Measurements from ENCODE around the gene IFNG-AS1.

The IFNG-AS1 gene

DNA sequence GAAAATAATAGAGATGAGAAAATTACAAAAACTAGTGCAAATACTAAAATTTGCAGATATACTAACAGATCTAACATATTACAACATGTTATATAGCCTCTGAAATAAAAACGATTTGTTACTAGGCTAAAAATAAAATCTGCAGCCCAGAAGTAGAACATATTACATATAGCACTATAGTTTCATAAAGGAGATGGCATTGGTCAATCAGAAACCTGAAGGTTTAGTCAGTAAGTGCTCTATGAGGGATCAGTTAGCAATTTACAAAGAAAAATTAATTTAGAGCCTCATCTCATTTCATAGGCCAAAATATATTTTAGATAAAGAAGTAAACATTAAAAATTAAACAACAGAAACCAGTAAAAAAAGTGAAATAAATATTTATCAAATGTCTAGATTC, 41.0 kb downstream of the IFNG-AS1 start:
- no peak for DNase-seq (ENCODE audit: extremely low read depth, low read depth)
- TF ChIP-seq CTCF (IDR thresholded peaks at IDR 0.05; ENCODE audit: low read depth, low read length, missing control alignments) = no peak
- H3K4me3 ChIP-seq (replicated peaks; ENCODE audit: low read depth, low read length) = no peak overlapping the region

GRCh38 chr12:68031174-68031573, 41.9 kb downstream of the IFNG-AS1 start:
- TF ChIP-seq CTCF (IDR thresholded peaks at IDR 0.05; ENCODE audit: low read depth, low read length, missing control alignments) = no peak
- DNase-seq (ENCODE audit: extremely low read depth, low read depth) = no peak
- no peak overlapping the region for H3K4me3 ChIP-seq (replicated peaks; ENCODE audit: low read depth, low read length)

DNA sequence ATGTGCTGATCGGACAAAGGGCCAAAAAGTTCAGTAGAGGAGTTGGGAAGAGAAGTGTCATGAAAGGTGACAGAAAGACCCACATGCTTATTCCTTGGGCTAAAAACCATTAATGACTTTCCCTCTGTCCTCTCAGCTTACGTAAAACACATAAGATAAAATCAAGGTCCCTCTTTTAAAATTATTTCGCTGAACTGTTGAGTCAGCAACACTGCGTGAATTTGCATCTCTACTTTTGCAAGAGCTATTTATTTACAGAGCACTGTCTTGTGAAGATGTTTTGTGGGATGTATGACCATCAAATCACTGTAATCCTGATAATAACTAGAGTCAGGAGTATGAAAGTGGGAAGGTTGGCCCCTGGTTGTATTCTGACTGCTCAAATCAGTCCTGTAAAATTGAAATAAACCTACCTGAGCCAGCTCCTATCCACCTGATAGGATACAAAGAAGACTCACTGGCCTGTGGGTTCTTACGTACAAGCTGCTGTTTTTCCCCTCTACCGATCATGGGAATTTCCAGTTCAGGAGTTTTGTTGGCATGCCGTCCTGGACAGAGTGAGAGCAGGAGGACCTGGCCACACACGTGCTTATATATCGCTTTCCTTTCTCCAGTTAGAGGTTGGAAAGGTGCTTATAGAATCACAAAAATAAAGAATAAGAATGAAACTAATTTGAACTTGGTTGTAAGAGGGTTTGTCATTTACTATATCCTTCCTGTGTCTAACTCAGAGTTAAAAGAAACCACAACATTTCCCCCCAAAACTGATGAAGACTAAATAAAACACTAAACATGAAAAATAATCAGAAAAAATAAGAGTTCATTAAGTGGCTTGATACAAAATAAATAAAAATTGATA, 42.9 kb downstream of the IFNG-AS1 start:
- no peak overlapping the region for H3K4me3 ChIP-seq (replicated peaks; ENCODE audit: low read depth, low read length)
- no peak for TF ChIP-seq CTCF (IDR thresholded peaks at IDR 0.05; ENCODE audit: low read depth, low read length, missing control alignments)

GRCh38 chr12:68034567-68034966, 45.3 kb downstream of the IFNG-AS1 start:
- TF ChIP-seq CTCF (IDR thresholded peaks at IDR 0.05; ENCODE audit: low read depth, low read length, missing control alignments) = no peak
- DNase-seq (ENCODE audit: extremely low read depth, low read depth) = no peak
- H3K4me3 ChIP-seq (replicated peaks; ENCODE audit: low read depth, low read length) = no peak overlapping the region

More for the DNA sequence above, 42.9 kb downstream of the IFNG-AS1 start:
- DNase-seq (ENCODE audit: extremely low read depth, low read depth) = no peak

DNA sequence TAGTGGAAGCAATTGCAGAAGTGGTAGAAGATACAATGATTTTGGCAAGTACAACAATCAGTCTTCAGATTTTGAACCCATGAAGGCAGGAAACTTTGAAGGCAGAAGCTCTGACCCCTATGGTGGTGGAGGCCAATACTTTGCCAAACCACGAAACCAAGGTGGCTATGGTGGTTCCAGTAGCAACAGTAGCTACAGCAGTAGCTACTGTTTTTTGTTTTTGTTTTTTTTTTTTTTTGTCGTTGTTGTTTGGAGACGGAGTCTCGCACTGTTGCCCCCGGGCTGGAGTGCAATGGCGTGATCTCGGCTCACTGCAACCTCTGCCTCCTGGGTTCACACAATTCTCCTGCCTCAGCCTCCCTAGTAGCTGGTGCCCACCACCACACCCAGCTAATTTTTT, 47.4 kb downstream of the IFNG-AS1 start:
- TF ChIP-seq CTCF (IDR thresholded peaks at IDR 0.05; ENCODE audit: low read depth, low read length, missing control alignments) = no peak
- no peak overlapping the region for H3K4me3 ChIP-seq (replicated peaks; ENCODE audit: low read depth, low read length)
- no peak for DNase-seq (ENCODE audit: extremely low read depth, low read depth)

- no peak for TF ChIP-seq CTCF (IDR thresholded peaks at IDR 0.05; ENCODE audit: low read depth, low read length, missing control alignments)
- no peak for DNase-seq (ENCODE audit: extremely low read depth, low read depth)
- H3K4me3 ChIP-seq (replicated peaks; ENCODE audit: low read depth, low read length) = no peak overlapping the region
These were observed 48.5 kb downstream of the IFNG-AS1 start for GRCh38 chr12:68037616-68038255.

All from HFF-Myc (cell line).